IMR-90 (cell line): ENCODE results near the gene MARCHF9. TPM values are rescaled to one million over a fixed set of nuclear protein-coding genes. Genes with fewer than 3 reads are reported as not detected.

Source experiments
- ATAC-seq: fragments of 200-7000 bp; cut with Tn5 transposase; 2 replicates; pipeline ENCODE4 v1.9.1; 2020; ENCODE audit warnings: low read depth, mild to moderate bottlenecking, moderate library complexity
- BruUV-seq: library from RNA; stranded (reverse); fragments of 400-500 nt; replicated peaks from 2 replicates; lab custom pipeline; 2021; lab: Mats Ljungman, UMichigan
- CTCF ChIA-PET: fragments of 300-600 bp; formaldehyde crosslinking; extraction: SDS; loops from one replicate; lab custom pipeline; 2021; ENCODE audit warnings: antibody characterized with exemption; lab: Yijun Ruan, JAX
- POLR2A ChIA-PET: fragments of 300-600 bp; sonication (Branson Sonifier 250); formaldehyde crosslinking; loops from one replicate; lab custom pipeline; 2022; ENCODE audit warnings: antibody characterized with exemption; ENCODE audit not compliant: unreplicated experiment; lab: Charles Lee
- DNase-seq: peaks from one replicate; pipeline ENCODE4 v3.0.0; 2013
- H2AFZ ChIP-seq: replicated peaks from 2 replicates; pipeline ENCODE3; 2013; ENCODE audit warnings: low read length, mild to moderate bottlenecking; ENCODE audit not compliant: poor library complexity
- H2AK5ac ChIP-seq: 2 replicates; pipeline ENCODE4 v1.6.1; 2013; ENCODE audit warnings: low read depth, low read length, inconsistent platforms
- H2AK9ac ChIP-seq: replicated peaks from 2 replicates; pipeline ENCODE3; 2013; ENCODE audit warnings: mild to moderate bottlenecking, low read depth, low read length, moderate library complexity; ENCODE audit not compliant: poor library complexity
- H2BK120ac ChIP-seq: 2 replicates; pipeline ENCODE4 v1.6.1; 2013; ENCODE audit warnings: low read depth, low read length, inconsistent platforms
- H2BK15ac ChIP-seq: 3 replicates; pipeline ENCODE4 v1.6.1; 2013; ENCODE audit warnings: low read depth, low read length, inconsistent platforms
- H2BK20ac ChIP-seq: 2 replicates; pipeline ENCODE4 v1.6.1; 2013; ENCODE audit warnings: low read depth, mild to moderate bottlenecking, inconsistent platforms, low read length, moderate library complexity
- H2BK5ac ChIP-seq: 2 replicates; pipeline ENCODE4 v1.6.1; 2013; ENCODE audit warnings: mild to moderate bottlenecking, low read depth, low read length, inconsistent platforms; ENCODE audit not compliant: poor library complexity, severe bottlenecking
- H3K14ac ChIP-seq: replicated peaks from 2 replicates; pipeline ENCODE4 v1.6.1; 2013; ENCODE audit warnings: low read depth, low read length, inconsistent platforms
- H3K18ac ChIP-seq: 2 replicates; pipeline ENCODE4 v1.6.1; 2013; ENCODE audit warnings: low read depth, low read length, control low read depth
- H3K23ac ChIP-seq: 2 replicates; pipeline ENCODE4 v1.6.1; 2013; ENCODE audit warnings: low read depth, low read length, inconsistent platforms
- H3K27ac ChIP-seq: 2 replicates; pipeline ENCODE4 v1.5.1; 2013; ENCODE audit warnings: mild to moderate bottlenecking, control low read depth, low read length; ENCODE audit not compliant: insufficient read depth
- H3K27me3 ChIP-seq: 2 replicates; pipeline ENCODE4 v1.6.1; 2013; ENCODE audit warnings: low read length; ENCODE audit not compliant: control insufficient read depth, insufficient read depth
- H3K36me3 ChIP-seq: 2 replicates; pipeline ENCODE4 v1.6.1; 2013; ENCODE audit warnings: low read length, mixed read lengths; ENCODE audit not compliant: control insufficient read depth, insufficient read depth
- H3K4ac ChIP-seq: 2 replicates; pipeline ENCODE4 v1.6.1; 2013; ENCODE audit warnings: low read depth, low read length, inconsistent platforms
- H3K4me1 ChIP-seq: 2 replicates; pipeline ENCODE4 v1.6.1; 2013; ENCODE audit warnings: low read length, mixed read lengths; ENCODE audit not compliant: control insufficient read depth, insufficient read depth
- H3K4me2 ChIP-seq: 2 replicates; pipeline ENCODE4 v1.6.1; 2013; ENCODE audit warnings: low read depth, mild to moderate bottlenecking, control low read depth, low read length, moderate library complexity
- H3K4me3 ChIP-seq: 2 replicates; pipeline ENCODE4 v1.5.1; 2013; ENCODE audit warnings: low read depth, mild to moderate bottlenecking, control low read depth, low read length, moderate library complexity; ENCODE audit not compliant: insufficient read depth
- H3K56ac ChIP-seq: 2 replicates; pipeline ENCODE4 v1.6.1; 2013; ENCODE audit warnings: low read length, inconsistent platforms; ENCODE audit not compliant: insufficient read depth; ENCODE audit errors: extremely low read depth
- H3K79me1 ChIP-seq, 2 experiments: 2 replicates each; pipeline ENCODE4 v1.6.1; 2013; ENCODE audit warnings: low read length in 2 of 2, inconsistent platforms in 1 of 2, low read depth in 1 of 2
- H3K9ac ChIP-seq: 2 replicates; pipeline ENCODE4 v1.6.1; 2013; ENCODE audit warnings: low read depth, low read length, control low read depth
- H3K9me1 ChIP-seq: 2 replicates; pipeline ENCODE4 v1.6.1; 2013; ENCODE audit warnings: low read length, inconsistent platforms; ENCODE audit not compliant: insufficient read depth
- H3K9me3 ChIP-seq: 2 replicates; pipeline ENCODE4 v1.6.1; 2013; ENCODE audit warnings: low read length; ENCODE audit not compliant: control insufficient read depth, insufficient read depth
- H4K20me1 ChIP-seq: 2 replicates; pipeline ENCODE4 v1.6.1; 2013; ENCODE audit warnings: low read length, inconsistent platforms; ENCODE audit not compliant: insufficient read depth
- H4K5ac ChIP-seq: 2 replicates; pipeline ENCODE4 v1.6.1; 2013; ENCODE audit warnings: mild to moderate bottlenecking, low read depth, low read length, control low read depth
- H4K8ac ChIP-seq, 2 experiments: 2 replicates each; pipeline ENCODE4 v1.6.1; 2013; ENCODE audit warnings: low read depth in 2 of 2, low read length in 2 of 2, control low read depth in 1 of 2, inconsistent platforms in 1 of 2
- H4K91ac ChIP-seq: 2 replicates; pipeline ENCODE4 v1.6.1; 2013; ENCODE audit warnings: low read depth, low read length, inconsistent platforms; ENCODE audit not compliant: insufficient read depth
- BHLHE40 ChIP-seq: fragments of 150-350 bp; IDR thresholded peaks from 2 replicates; pipeline ENCODE4 v1.6.1; 2016; ENCODE audit warnings: mild to moderate bottlenecking, low read depth, low read length
- CEBPB ChIP-seq: IDR thresholded peaks from 2 replicates; pipeline ENCODE4 v1.6.1; 2012; ENCODE audit warnings: low read depth, low read length, improper control_type of control experiment
- CHD1 ChIP-seq: IDR thresholded peaks from 2 replicates; pipeline ENCODE4 v1.6.1; 2012; ENCODE audit warnings: low read depth, low read length, improper control_type of control experiment
- MAZ ChIP-seq: IDR thresholded peaks from 2 replicates; pipeline ENCODE4 v1.6.1; 2012; ENCODE audit warnings: low read depth, mild to moderate bottlenecking, low read length, improper control_type of control experiment, moderate library complexity, borderline replicate concordance
- MXI1 ChIP-seq: IDR thresholded peaks from 2 replicates; pipeline ENCODE4 v1.6.1; 2012; ENCODE audit warnings: low read depth, mild to moderate bottlenecking, low read length, moderate library complexity, borderline replicate concordance
- NFE2L2 ChIP-seq: fragments of 150-350 bp; IDR thresholded peaks from 2 replicates; pipeline ENCODE4 v1.6.1; 2016; ENCODE audit warnings: low read depth, mild to moderate bottlenecking, low read length
- RAD21 ChIP-seq: IDR thresholded peaks from 2 replicates; pipeline ENCODE4 v1.6.1; 2012; ENCODE audit warnings: low read length, improper control_type of control experiment
- RFX5 ChIP-seq: IDR thresholded peaks from 2 replicates; pipeline ENCODE4 v1.8.0; 2012; ENCODE audit warnings: low read depth, mild to moderate bottlenecking, low read length, moderate library complexity
- SMC3 ChIP-seq: fragments of 150-350 bp; IDR thresholded peaks from 2 replicates; pipeline ENCODE4 v1.6.1; 2016; ENCODE audit warnings: low read depth, mild to moderate bottlenecking, antibody characterized with exemption, low read length, moderate library complexity
- WGBS, 2 experiments: methylation state at CpG; one replicate each; pipeline versions ENCODE4 v1.1.5 to v1.1.7; 2013; ENCODE audit warnings: missing lambda C conversion rate in 2 of 2; ENCODE audit not compliant: insufficient read length in 1 of 2; ENCODE audit errors: extremely low coverage in 2 of 2; 5-methylcytosine and 5-hydroxymethylcytosine counted together
- dilution Hi-C: fragments of 300-500 bp; cut with HindIII; formaldehyde crosslinking; loops from one replicate; pipeline ENCODE4 v1.14.3; 2018; ENCODE audit warnings: low sequenced_read_pairs; ENCODE audit not compliant: unreplicated experiment
- in situ Hi-C: fragments of 300-500 bp; cut with MboI; formaldehyde crosslinking; loops from 3 replicates; pipeline ENCODE4 v1.14.3; 2019; ENCODE audit warnings: low sequenced_read_pairs, inconsistent platforms, mixed read lengths
- intact Hi-C: fragments of 100-400 bp; cut with micrococcal nuclease; formaldehyde crosslinking; loops from 2 replicates; pipeline ENCODE4 v1.10.0; 2022
- polyA plus RNA-seq, 3 experiments: library from polyadenylated mRNA; depleted of rRNA; stranded (reverse); fragments of >200 nt; gene quantifications; 2 replicates each; pipeline ENCODE4 v1.2.3, GENCODE V29; 2012; ENCODE audit warnings: low replicate concordance in 1 of 3
- total RNA-seq: library from RNA; depleted of rRNA; stranded (reverse); fragments of >200 nt; gene quantifications from 2 replicates; pipeline ENCODE4 v1.2.3, GENCODE V29; 2012
- TF ChIP-seq, protein P1 (sequence below): fragments of 150-350 bp; IDR thresholded peaks from 2 replicates; pipeline ENCODE4 v1.6.1; 2017; ENCODE audit warnings: mild to moderate bottlenecking, antibody characterized with exemption, low read length, low read depth
- TF ChIP-seq, protein P2 (sequence below): fragments of 150-350 bp; IDR thresholded peaks from 2 replicates; pipeline ENCODE4 v1.6.1; 2016; ENCODE audit warnings: low read depth, mild to moderate bottlenecking, low read length, moderate library complexity, borderline replicate concordance
- TF ChIP-seq, protein P3 (sequence below): conservative IDR thresholded peaks from 2 replicates; pipeline ENCODE4 v1.5.1; 2012; ENCODE audit warnings: mild to moderate bottlenecking, low read depth, low read length, improper control_type of control experiment

Gene MARCHF9
- total and polyA plus RNA-seq, 2 of the 4 experiments (the other 2 are of a cell fraction), result 1.1 to 5.4 TPM

DNA sequence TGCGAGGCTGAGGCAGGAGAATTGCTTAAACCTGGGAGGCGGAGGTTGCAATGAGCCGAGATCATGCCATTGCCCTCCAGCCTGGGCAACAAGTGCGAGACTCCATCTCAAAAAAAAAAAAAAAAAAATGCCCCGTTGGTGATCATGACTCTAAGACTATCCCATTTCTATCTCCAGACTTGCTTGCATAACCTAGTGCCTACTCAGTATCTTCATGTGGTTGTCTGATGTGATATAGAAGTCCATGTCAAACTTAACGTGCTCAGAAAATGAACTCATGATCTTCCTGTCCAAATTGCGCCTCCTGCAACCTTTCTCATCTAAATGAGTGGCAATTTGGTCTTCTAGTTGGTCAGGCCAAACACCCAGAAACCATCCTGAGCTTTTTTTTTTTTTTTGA is 23.0 kb downstream of the MARCHF9 start:
- no peaks in the 10 kb centered on the region for H4K20me1 ChIP-seq
- no peak overlapping the region for H3K9ac ChIP-seq
- no peak overlapping the region for H4K5ac ChIP-seq
- H3K23ac ChIP-seq, result no peak overlapping the region
- H3K4me1 ChIP-seq, result no peaks in the 10 kb centered on the region
- POLR2A ChIA-PET, result no interaction called here
- CTCF ChIA-PET, result no interaction called here
- H2BK20ac ChIP-seq, result no peak overlapping the region
- no peak overlapping the region for H2BK5ac ChIP-seq
- H2AFZ ChIP-seq, result no peak overlapping the region
- no peak overlapping the region for H2AK9ac ChIP-seq
- no peak overlapping the region for H2BK120ac ChIP-seq
- no peak overlapping the region for H2BK15ac ChIP-seq
- TF ChIP-seq SMC3 (no peak), BHLHE40 (no peak), NFE2L2 (no peak), MXI1 (no peak), MAZ (no peak), CEBPB (no peak), CHD1 (no peak), RAD21 (no peak), RFX5 (no peak)
- TF ChIP-seq, protein P1, sequence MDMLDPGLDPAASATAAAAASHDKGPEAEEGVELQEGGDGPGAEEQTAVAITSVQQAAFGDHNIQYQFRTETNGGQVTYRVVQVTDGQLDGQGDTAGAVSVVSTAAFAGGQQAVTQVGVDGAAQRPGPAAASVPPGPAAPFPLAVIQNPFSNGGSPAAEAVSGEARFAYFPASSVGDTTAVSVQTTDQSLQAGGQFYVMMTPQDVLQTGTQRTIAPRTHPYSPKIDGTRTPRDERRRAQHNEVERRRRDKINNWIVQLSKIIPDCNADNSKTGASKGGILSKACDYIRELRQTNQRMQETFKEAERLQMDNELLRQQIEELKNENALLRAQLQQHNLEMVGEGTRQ, result no peak
- TF ChIP-seq, protein P2, sequence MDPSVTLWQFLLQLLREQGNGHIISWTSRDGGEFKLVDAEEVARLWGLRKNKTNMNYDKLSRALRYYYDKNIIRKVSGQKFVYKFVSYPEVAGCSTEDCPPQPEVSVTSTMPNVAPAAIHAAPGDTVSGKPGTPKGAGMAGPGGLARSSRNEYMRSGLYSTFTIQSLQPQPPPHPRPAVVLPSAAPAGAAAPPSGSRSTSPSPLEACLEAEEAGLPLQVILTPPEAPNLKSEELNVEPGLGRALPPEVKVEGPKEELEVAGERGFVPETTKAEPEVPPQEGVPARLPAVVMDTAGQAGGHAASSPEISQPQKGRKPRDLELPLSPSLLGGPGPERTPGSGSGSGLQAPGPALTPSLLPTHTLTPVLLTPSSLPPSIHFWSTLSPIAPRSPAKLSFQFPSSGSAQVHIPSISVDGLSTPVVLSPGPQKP, result no peak
- TF ChIP-seq, protein P3, sequence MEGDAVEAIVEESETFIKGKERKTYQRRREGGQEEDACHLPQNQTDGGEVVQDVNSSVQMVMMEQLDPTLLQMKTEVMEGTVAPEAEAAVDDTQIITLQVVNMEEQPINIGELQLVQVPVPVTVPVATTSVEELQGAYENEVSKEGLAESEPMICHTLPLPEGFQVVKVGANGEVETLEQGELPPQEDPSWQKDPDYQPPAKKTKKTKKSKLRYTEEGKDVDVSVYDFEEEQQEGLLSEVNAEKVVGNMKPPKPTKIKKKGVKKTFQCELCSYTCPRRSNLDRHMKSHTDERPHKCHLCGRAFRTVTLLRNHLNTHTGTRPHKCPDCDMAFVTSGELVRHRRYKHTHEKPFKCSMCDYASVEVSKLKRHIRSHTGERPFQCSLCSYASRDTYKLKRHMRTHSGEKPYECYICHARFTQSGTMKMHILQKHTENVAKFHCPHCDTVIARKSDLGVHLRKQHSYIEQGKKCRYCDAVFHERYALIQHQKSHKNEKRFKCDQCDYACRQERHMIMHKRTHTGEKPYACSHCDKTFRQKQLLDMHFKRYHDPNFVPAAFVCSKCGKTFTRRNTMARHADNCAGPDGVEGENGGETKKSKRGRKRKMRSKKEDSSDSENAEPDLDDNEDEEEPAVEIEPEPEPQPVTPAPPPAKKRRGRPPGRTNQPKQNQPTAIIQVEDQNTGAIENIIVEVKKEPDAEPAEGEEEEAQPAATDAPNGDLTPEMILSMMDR, result no peak
- H3K36me3 ChIP-seq, result peaks cover 6% of the 10 kb centered on the region
- H3K14ac ChIP-seq, result no peak overlapping the region
- intact Hi-C loops, result no loop called here
- H3K79me1 ChIP-seq, result peaks cover 7 to 22% of the 10 kb centered on the region in 2 experiments
- in situ Hi-C loops, result no loop called here
- H3K18ac ChIP-seq, result no peak overlapping the region
- H3K4me3 ChIP-seq, result no peak overlapping the region
- DNase-seq, result no peak
- WGBS, 2 experiments, result no CpG with 5 or more reads among the region's 7 CpGs
- H3K9me3 ChIP-seq, result no peaks in the 10 kb centered on the region
- no TSS peak for BruUV-seq
- H3K4ac ChIP-seq, result no peak overlapping the region
- H3K27ac ChIP-seq, result no peak overlapping the region
- H4K91ac ChIP-seq, result no peak overlapping the region
- H3K4me2 ChIP-seq, result no peak overlapping the region
- 0 out of 2 replicates have a peak, but pooled peaks cover 3% of the 10 kb centered on the region for H3K9me1 ChIP-seq
- dilution Hi-C loops, result no loop called here
- no peak overlapping the region for H4K8ac ChIP-seq
- H2AK5ac ChIP-seq, result no peak overlapping the region
- H3K27me3 ChIP-seq, result no peaks in the 10 kb centered on the region
- no peak overlapping the region for H3K56ac ChIP-seq
- no peak for ATAC-seq
